PC-9 (cell line): Measurements from ENCODE around the gene MINPP1.

ENCODE experiments used
- EZH2 ChIP-seq: fragments of 200-600 bp; sonication (generic); IDR thresholded peaks from 2 replicates; pipeline ENCODE4 v1.8.0; 2017; ENCODE audit warnings: antibody characterized with exemption, low read depth
- TF ChIP-seq, protein P1 (sequence below): fragments of 200-600 bp; sonication (generic); conservative IDR thresholded peaks from 2 replicates; pipeline ENCODE4 v1.6.1; 2017; ENCODE audit warnings: mixed run types, antibody characterized with exemption, mild to moderate bottlenecking, moderate library complexity

DNA sequence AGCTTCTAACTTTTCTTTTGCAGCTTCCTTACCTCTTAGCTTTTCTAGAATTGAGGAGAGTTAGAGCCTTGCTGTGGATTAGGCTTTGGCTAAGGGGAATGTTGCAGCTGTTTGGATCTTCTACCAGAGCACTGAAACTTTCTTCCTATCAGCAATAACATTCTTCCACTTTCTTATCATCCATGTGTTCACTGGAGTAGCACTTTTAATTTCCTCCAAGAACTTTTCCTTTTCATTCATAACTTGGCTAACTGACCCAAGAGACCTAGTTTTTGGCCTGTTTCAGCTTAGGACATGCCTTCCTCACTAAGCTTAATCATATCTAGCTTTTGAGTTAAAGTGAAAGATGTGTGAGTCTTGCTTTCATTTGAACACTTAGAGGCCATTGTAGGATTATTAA, 19.6 kb downstream of the MINPP1 start:
- TF ChIP-seq, protein P1, sequence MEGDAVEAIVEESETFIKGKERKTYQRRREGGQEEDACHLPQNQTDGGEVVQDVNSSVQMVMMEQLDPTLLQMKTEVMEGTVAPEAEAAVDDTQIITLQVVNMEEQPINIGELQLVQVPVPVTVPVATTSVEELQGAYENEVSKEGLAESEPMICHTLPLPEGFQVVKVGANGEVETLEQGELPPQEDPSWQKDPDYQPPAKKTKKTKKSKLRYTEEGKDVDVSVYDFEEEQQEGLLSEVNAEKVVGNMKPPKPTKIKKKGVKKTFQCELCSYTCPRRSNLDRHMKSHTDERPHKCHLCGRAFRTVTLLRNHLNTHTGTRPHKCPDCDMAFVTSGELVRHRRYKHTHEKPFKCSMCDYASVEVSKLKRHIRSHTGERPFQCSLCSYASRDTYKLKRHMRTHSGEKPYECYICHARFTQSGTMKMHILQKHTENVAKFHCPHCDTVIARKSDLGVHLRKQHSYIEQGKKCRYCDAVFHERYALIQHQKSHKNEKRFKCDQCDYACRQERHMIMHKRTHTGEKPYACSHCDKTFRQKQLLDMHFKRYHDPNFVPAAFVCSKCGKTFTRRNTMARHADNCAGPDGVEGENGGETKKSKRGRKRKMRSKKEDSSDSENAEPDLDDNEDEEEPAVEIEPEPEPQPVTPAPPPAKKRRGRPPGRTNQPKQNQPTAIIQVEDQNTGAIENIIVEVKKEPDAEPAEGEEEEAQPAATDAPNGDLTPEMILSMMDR: no peak
- no peak for TF ChIP-seq EZH2
